HepG2 (cell line): ENCODE measurements around the gene C11orf58. TPM values are rescaled to one million over a fixed set of nuclear protein-coding genes. Genes with fewer than 3 reads are reported as not detected.

Experiments
- ATAD3A ChIP-seq: sonication (generic); formaldehyde crosslinking; IDR thresholded peaks from 2 replicates; pipeline ENCODE4 v1.4.0; 2020; ENCODE audit warnings: missing genetic modification reagents
- ATF3 ChIP-seq: sonication (generic); formaldehyde crosslinking; IDR thresholded peaks from 2 replicates; pipeline ENCODE4 v1.4.0; 2020; ENCODE audit warnings: missing genetic modification reagents
- ATM ChIP-seq: fragments of 450-650 bp; IDR thresholded peaks from 2 replicates; pipeline ENCODE4 v1.7.1; 2017; ENCODE audit warnings: mild to moderate bottlenecking, borderline replicate concordance
- ATRX ChIP-seq: sonication (generic); formaldehyde crosslinking; IDR thresholded peaks from 2 replicates; pipeline ENCODE4 v1.4.0; 2020; ENCODE audit warnings: missing genetic modification reagents, borderline replicate concordance
- CBX1 ChIP-seq: IDR thresholded peaks from one replicate; pipeline ENCODE4 v1.6.1; 2016; ENCODE audit warnings: antibody characterized with exemption, low read depth
- FOXK1 ChIP-seq: sonication (generic); formaldehyde crosslinking; IDR thresholded peaks from 2 replicates; pipeline ENCODE4 v1.4.0; 2020; ENCODE audit warnings: low read depth, missing genetic modification reagents, borderline replicate concordance
- HMGXB4 ChIP-seq, 2 experiments: sonication (generic) in 1 of 2; formaldehyde crosslinking in 1 of 2; IDR thresholded peaks; 2 replicates each; pipeline versions ENCODE4 v1.4.0 to v1.6.1; 2018 to 2020; ENCODE audit warnings: missing genetic modification reagents in 2 of 2, borderline replicate concordance in 1 of 2, low read depth in 1 of 2, mild to moderate bottlenecking in 1 of 2, missing biosample characterization in 1 of 2
- IKZF1 ChIP-seq: fragments of 450-650 bp; IDR thresholded peaks from 2 replicates; pipeline ENCODE4 v1.7.1; 2016
- KDM2A ChIP-seq: sonication (generic); formaldehyde crosslinking; IDR thresholded peaks from 2 replicates; pipeline ENCODE4 v1.4.0; 2020; ENCODE audit warnings: low read depth, missing genetic modification reagents, borderline replicate concordance
- MNT ChIP-seq: fragments of 450-650 bp; IDR thresholded peaks from 2 replicates; pipeline ENCODE4 v1.6.1; 2016
- MYPOP ChIP-seq: sonication (generic); formaldehyde crosslinking; IDR thresholded peaks from 2 replicates; pipeline ENCODE4 v1.8.1; 2023; ENCODE audit warnings: mild to moderate bottlenecking, moderate library complexity, missing genetic modification reagents
- RBM22 ChIP-seq: fragments of 200-400 bp; formaldehyde crosslinking; optimal IDR thresholded peaks from 2 replicates; pipeline ENCODE3; 2017; ENCODE audit warnings: mild to moderate bottlenecking, low read length, moderate library complexity
- RXRB ChIP-seq: IDR thresholded peaks from 2 replicates; pipeline ENCODE4 v1.6.1; 2016; ENCODE audit warnings: borderline replicate concordance, missing genetic modification reagents, missing compliant biosample characterization
- SP5 ChIP-seq: IDR thresholded peaks from 2 replicates; pipeline ENCODE4 v1.6.1; 2016; ENCODE audit warnings: low read depth, borderline replicate concordance
- TCF7 ChIP-seq: sonication (generic); IDR thresholded peaks from 2 replicates; pipeline ENCODE4 v1.6.1; 2016; ENCODE audit warnings: antibody characterized with exemption, low read depth
- ZBTB33 ChIP-seq: sonication (generic); formaldehyde crosslinking; IDR thresholded peaks from 2 replicates; pipeline ENCODE4 v1.4.0; 2020; ENCODE audit warnings: missing genetic modification reagents
- ZFX ChIP-seq: sonication (generic); formaldehyde crosslinking; IDR thresholded peaks from 2 replicates; pipeline ENCODE4 v1.4.0; 2020; ENCODE audit warnings: mild to moderate bottlenecking, low read depth, missing genetic modification reagents, moderate library complexity
- ZMYM4 ChIP-seq: sonication (generic); formaldehyde crosslinking; IDR thresholded peaks from 2 replicates; pipeline ENCODE4 v1.8.1; 2023; ENCODE audit warnings: mild to moderate bottlenecking, missing genetic modification reagents
- ZNF350 ChIP-seq: sonication (generic); formaldehyde crosslinking; IDR thresholded peaks from 2 replicates; pipeline ENCODE4 v1.4.0; 2020; ENCODE audit warnings: mild to moderate bottlenecking, low read depth, missing genetic modification reagents, borderline replicate concordance
- ZNF446 ChIP-seq: sonication (generic); formaldehyde crosslinking; IDR thresholded peaks from 2 replicates; pipeline ENCODE4 v1.5.0; 2020; ENCODE audit warnings: mild to moderate bottlenecking, missing genetic modification reagents
- ZNF615 ChIP-seq: sonication (generic); formaldehyde crosslinking; IDR thresholded peaks from 2 replicates; pipeline ENCODE4 v1.5.0; 2020; ENCODE audit warnings: mild to moderate bottlenecking, missing genetic modification reagents, borderline replicate concordance
- ZNF678 ChIP-seq: sonication (generic); formaldehyde crosslinking; IDR thresholded peaks from 2 replicates; pipeline ENCODE4 v1.4.0; 2020; ENCODE audit warnings: mild to moderate bottlenecking, missing genetic modification reagents
- ZNF790 ChIP-seq: sonication (generic); formaldehyde crosslinking; IDR thresholded peaks from 2 replicates; pipeline ENCODE4 v1.8.0; 2022; ENCODE audit warnings: missing genetic modification reagents, mild to moderate bottlenecking, borderline replicate concordance
- polyA plus RNA-seq, 8 experiments: library from polyadenylated mRNA; depleted of rRNA in 3 of 8; stranded (reverse) in 7 of 8; unstranded in 1 of 8; fragments of >200 nt; fragmentation: Illumina TruSeq in 4 of 8; extraction: Trizol in 4 of 8; gene quantifications; 2 replicates each; pipeline versions ENCODE4 v1.2.1 to v1.2.3, GENCODE V29; 2011 to 2016; ENCODE audit warnings: low read depth in 4 of 8, missing spikeins in 1 of 8, mixed read lengths in 1 of 8; ENCODE audit not compliant: insufficient read depth in 1 of 8
- total RNA-seq, 5 experiments: library from RNA; depleted of rRNA; stranded (reverse); fragments of >200 nt; fragmentation: Illumina TruSeq; extraction: Trizol; gene quantifications; 2 replicates each; pipeline ENCODE4 v1.2.3, GENCODE V29; 2016; ENCODE audit warnings: low read depth in 1 of 5

C11orf58 gene
- total and polyA plus RNA-seq, 2 of the 13 experiments (the other 11 are each of a cell fraction or from before 2014, with no cell fraction given): 83.8 to 167 TPM

GRCh38 chr11:16788141-16789062 is 50.0 kb downstream of the C11orf58 start (continued):
- TF ChIP-seq RXRB (CRISPR knock-in tag) (no peak; the same call in 1 of the 2 replicates), ZMYM4 (0 out of 2 replicates have a peak, but pooled peaks have one; percentile 16), IKZF1 (no peak), ZBTB33 (CRISPR knock-in tag) (0 out of 2 replicates have a peak, but pooled peaks have one; percentile 19), ZFX (CRISPR knock-in tag) (peak; percentile 45; the same call in 1 of the 2 replicates), ATAD3A (CRISPR knock-in tag) (no peak), ZNF615 (CRISPR knock-in tag) (no peak), MYPOP (CRISPR knock-in tag) (no peak), ATRX (no peak), RBM22 (peak; percentile 48), HMGXB4 (CRISPR knock-in tag; IDR thresholded peaks at IDR 0.05; ENCODE audit: borderline replicate concordance in 1 of 2, low read depth in 1 of 2) (0 out of 4 replicates have a peak, but pooled peaks of 1 of the 2 experiments have one; percentile 32), ZNF446 (CRISPR knock-in tag) (no peak), ATM (no peak), MNT (no peak), ZNF678 (CRISPR knock-in tag) (no peak), ZNF350 (no peak), ATF3 (no peak), FOXK1 (no peak), ZNF790 (CRISPR knock-in tag) (no peak), KDM2A (CRISPR knock-in tag) (peak; percentile 31; the same call in 1 of the 2 replicates), SP5 (no peak), CBX1 (no peak), TCF7 (no peak)
